Measurements from ENCODE around the gene LACTB. TPM values are rescaled to one million over a fixed set of nuclear protein-coding genes. Genes with fewer than 3 reads are reported as not detected.

LACTB gene
- total RNA-seq, 1 donor from 2014 or later, result 11.2 TPM

DNA sequence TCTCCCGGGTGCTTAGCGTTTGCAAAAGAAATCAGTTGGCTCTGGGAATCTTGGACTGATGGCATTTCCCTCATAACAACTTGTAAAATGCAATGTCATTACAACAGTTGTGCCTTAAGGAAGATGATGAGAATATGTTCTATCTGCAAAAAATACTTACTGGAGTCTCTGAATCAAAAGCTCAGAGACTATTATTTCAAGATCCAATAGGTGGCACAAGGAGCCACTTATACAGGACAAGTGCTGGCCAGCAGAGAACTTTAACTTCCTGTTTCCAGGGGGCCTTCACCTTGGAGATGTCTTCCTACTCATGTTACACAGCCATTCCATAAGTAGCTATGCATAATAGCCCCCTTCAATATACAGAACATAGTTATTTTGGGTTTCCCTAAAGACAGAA lies 44.6 kb downstream of the LACTB start:
- Mint-ChIP-seq H3K9me3 (ENCODE audit: unreplicated experiment) (no peaks in the 10 kb centered on the region), H3K4me3 (ENCODE audit: unreplicated experiment) (no peak overlapping the region), H3K27ac (ENCODE audit: unreplicated experiment) (no peak overlapping the region), H3K36me3 (ENCODE audit: unreplicated experiment) (no peaks in the 10 kb centered on the region), H3K27me3 (ENCODE audit: unreplicated experiment) (no peaks in the 10 kb centered on the region), H3K4me1 (ENCODE audit: unreplicated experiment) (peaks cover 5% of the 10 kb centered on the region)
- no peak for DNase-seq (ENCODE audit: extremely low spot score, unreplicated experiment)
- TF ChIP-seq, protein P1, sequence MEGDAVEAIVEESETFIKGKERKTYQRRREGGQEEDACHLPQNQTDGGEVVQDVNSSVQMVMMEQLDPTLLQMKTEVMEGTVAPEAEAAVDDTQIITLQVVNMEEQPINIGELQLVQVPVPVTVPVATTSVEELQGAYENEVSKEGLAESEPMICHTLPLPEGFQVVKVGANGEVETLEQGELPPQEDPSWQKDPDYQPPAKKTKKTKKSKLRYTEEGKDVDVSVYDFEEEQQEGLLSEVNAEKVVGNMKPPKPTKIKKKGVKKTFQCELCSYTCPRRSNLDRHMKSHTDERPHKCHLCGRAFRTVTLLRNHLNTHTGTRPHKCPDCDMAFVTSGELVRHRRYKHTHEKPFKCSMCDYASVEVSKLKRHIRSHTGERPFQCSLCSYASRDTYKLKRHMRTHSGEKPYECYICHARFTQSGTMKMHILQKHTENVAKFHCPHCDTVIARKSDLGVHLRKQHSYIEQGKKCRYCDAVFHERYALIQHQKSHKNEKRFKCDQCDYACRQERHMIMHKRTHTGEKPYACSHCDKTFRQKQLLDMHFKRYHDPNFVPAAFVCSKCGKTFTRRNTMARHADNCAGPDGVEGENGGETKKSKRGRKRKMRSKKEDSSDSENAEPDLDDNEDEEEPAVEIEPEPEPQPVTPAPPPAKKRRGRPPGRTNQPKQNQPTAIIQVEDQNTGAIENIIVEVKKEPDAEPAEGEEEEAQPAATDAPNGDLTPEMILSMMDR (IDR thresholded peaks at IDR 0.05), result peak; percentile 26

DNA sequence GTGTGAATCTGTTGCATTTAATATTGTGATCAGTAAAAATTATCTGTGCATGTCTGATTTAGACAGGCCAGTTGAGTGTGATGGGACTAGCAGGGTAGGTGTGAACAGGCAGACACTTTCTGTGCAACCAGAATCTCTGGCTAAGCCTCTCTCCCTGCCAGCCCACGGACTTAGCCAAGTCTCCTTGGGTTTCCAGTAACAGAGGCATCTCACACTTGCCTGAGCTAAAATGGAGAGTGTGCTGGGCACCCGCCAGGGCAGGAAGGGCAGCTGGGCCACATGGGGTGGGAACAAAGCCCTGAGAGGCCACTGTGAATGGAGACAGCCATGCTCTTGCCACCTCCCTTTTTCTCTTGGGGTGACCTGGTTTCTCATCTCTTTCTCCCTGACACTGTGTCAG lies 48.1 kb downstream of the LACTB start:
- Mint-ChIP-seq H3K4me1 (ENCODE audit: unreplicated experiment) (peaks cover 5% of the 10 kb centered on the region), H3K27me3 (ENCODE audit: unreplicated experiment) (no peaks in the 10 kb centered on the region), H3K27ac (ENCODE audit: unreplicated experiment) (no peak overlapping the region), H3K36me3 (ENCODE audit: unreplicated experiment) (no peaks in the 10 kb centered on the region), H3K9me3 (ENCODE audit: unreplicated experiment) (no peaks in the 10 kb centered on the region), H3K4me3 (ENCODE audit: unreplicated experiment) (no peak overlapping the region)
- TF ChIP-seq, protein P1 (IDR thresholded peaks at IDR 0.05), result no peak
- DNase-seq (ENCODE audit: extremely low spot score, unreplicated experiment), result no peak

DNA sequence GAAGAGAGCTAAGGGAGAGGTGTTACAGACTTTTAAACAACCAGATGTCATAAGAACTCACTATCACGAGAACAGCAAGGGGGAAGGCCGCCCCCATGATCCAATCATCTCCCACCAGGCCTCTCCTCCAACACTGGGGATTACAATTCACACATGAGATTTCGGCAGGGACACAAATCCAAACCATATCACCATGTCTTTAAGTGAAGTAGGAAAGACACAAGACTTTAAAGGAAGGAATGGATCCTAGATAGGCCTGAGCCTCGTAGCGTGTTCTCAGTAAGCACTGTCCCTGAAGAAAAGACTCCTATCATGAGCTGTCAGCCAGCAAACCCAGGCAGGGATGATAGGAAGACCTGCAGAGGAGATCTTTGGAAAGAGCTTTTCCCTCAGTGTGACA lies 50.7 kb downstream of the LACTB start:
- Mint-ChIP-seq H3K27me3 (ENCODE audit: unreplicated experiment) (no peaks in the 10 kb centered on the region), H3K36me3 (ENCODE audit: unreplicated experiment) (no peaks in the 10 kb centered on the region), H3K4me1 (ENCODE audit: unreplicated experiment) (no peaks in the 10 kb centered on the region), H3K27ac (ENCODE audit: unreplicated experiment) (no peak overlapping the region), H3K4me3 (ENCODE audit: unreplicated experiment) (no peak overlapping the region), H3K9me3 (ENCODE audit: unreplicated experiment) (no peaks in the 10 kb centered on the region)
- TF ChIP-seq, protein P1 (IDR thresholded peaks at IDR 0.05), result no peak
- no peak for DNase-seq (ENCODE audit: extremely low spot score, unreplicated experiment)

DNA sequence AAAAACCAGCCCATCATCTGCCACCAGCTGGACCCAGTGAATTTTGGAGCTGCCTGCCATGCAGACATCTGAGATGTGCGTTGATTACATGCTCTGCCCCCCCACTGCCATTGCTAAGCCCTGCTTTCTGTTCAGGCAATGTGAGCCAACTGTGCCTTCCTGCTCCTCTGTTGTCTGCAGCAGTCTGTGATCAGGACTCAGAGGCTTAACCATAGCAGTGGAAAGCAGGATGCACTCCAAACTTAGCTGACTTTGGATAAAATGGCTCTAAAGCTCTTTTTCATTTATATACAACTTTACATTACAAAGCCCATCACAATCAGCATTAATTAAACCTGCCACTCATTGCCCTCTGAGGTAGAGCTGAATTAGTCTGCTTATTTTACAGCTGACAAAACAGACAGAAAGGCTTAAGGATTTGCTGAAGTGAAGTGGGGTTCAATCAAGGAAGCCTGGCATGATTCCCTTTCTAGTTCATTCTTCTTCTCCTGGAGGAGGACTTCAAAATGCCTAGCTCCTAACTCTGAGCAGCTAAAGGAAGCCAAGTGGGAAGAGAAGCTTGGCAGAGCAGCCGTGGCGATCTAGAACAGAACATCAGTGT lies 51.3 kb downstream of the LACTB start:
- TF ChIP-seq, protein P1 (IDR thresholded peaks at IDR 0.05), result no peak
- H3K4me1 Mint-ChIP-seq (ENCODE audit: unreplicated experiment), result no peaks in the 10 kb centered on the region
- no peaks in the 10 kb centered on the region for H3K27me3 Mint-ChIP-seq (ENCODE audit: unreplicated experiment)
- no peaks in the 10 kb centered on the region for H3K36me3 Mint-ChIP-seq (ENCODE audit: unreplicated experiment)
- no peak for DNase-seq (ENCODE audit: extremely low spot score, unreplicated experiment)
- no peak overlapping the region for H3K4me3 Mint-ChIP-seq (ENCODE audit: unreplicated experiment)
- no peak overlapping the region for H3K27ac Mint-ChIP-seq (ENCODE audit: unreplicated experiment)
- no peaks in the 10 kb centered on the region for H3K9me3 Mint-ChIP-seq (ENCODE audit: unreplicated experiment)

DNA sequence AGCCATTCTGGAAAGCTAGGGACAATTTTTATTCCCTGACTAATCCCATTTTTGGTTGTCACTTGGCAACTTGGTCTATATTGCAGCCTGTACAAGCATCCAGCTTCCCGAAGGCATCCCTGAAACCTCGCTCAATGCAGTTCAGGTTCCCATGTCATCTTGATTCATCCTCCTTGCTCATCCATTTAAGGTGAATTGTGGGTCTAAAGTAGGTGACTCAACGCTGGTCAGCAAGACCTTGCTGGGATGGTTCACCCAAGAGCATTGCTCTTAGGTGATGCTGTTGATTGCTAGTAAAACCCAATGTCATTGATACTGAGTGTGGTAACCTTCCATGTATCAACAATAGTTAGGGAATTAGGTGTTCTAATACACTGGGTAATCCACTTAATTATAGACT lies 54.6 kb downstream of the LACTB start:
- no peak for DNase-seq (ENCODE audit: extremely low spot score, unreplicated experiment)
- Mint-ChIP-seq H3K9me3 (ENCODE audit: unreplicated experiment) (no peaks in the 10 kb centered on the region), H3K27ac (ENCODE audit: unreplicated experiment) (no peak overlapping the region)

More for the DNA sequence above, 54.6 kb downstream of the LACTB start:
- TF ChIP-seq, protein P1 (IDR thresholded peaks at IDR 0.05), result no peak
- Mint-ChIP-seq H3K36me3 (ENCODE audit: unreplicated experiment) (no peaks in the 10 kb centered on the region), H3K27me3 (ENCODE audit: unreplicated experiment) (no peaks in the 10 kb centered on the region), H3K4me3 (ENCODE audit: unreplicated experiment) (no peak overlapping the region), H3K4me1 (ENCODE audit: unreplicated experiment) (peaks cover 2% of the 10 kb centered on the region)

Data from osteocyte (in vitro differentiated cells).